HG02870 (cell line): Measurements from ENCODE around the gene DYNC2I2.
"Not testable (repeated sequence)": the region's sequence is repeated elsewhere in the genome, so short reads cannot be mapped to it uniquely, and the experiment has no call there.

Experiments used
- ATAC-seq: cut with Tn5 transposase; IDR thresholded peaks from one replicate; pipeline ENCODE4 v1.9.1; 2021; ENCODE audit warnings: mild to moderate bottlenecking, moderate library complexity; ENCODE audit not compliant: unreplicated experiment

Gene DYNC2I2

GRCh38 chr9:128687453-128687852 is 30.8 kb upstream of the DYNC2I2 start:
- no peak for ATAC-seq

DNA sequence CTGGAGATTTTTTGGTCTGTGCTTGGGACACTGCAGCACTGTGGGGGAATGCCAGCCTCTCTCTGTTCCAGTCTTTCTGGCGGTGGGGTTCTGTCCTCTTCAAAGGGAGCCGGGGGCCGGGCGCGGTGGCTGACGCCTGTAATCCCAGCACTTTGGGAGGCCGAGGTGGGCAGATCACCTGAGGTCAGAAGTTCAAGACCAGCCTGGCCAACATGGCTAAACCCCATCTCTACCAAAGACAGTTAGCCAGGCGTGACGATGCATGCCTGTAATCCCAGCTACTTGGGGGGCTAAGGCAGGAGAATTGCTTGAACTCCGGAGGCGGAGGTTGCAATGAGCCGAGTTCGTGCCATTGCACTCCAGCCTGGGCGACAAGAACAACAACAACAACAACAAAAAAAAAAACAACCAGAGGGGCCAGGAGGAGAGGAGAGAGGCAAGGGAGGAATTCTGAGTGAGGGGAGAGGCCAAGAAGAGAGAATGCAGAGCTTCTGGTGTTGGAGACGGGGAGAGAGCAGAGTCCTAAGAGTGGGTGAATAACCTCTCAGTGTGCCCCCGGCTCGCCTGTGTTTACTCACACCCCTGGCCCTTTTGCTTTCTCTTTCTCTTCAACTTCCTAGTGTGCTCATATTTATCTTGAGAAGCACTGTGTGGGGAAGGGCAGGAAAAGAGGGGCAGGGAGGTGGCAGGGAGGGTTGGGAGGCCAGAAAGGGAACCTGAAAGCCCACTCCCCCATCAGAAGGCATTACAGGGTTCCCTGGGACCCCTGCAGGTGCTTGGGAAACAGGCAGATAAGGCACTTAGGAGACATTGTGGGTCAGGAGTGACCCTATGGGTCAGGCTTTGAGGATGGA is 29.2 kb upstream of the DYNC2I2 start:
- no peak for ATAC-seq

DNA sequence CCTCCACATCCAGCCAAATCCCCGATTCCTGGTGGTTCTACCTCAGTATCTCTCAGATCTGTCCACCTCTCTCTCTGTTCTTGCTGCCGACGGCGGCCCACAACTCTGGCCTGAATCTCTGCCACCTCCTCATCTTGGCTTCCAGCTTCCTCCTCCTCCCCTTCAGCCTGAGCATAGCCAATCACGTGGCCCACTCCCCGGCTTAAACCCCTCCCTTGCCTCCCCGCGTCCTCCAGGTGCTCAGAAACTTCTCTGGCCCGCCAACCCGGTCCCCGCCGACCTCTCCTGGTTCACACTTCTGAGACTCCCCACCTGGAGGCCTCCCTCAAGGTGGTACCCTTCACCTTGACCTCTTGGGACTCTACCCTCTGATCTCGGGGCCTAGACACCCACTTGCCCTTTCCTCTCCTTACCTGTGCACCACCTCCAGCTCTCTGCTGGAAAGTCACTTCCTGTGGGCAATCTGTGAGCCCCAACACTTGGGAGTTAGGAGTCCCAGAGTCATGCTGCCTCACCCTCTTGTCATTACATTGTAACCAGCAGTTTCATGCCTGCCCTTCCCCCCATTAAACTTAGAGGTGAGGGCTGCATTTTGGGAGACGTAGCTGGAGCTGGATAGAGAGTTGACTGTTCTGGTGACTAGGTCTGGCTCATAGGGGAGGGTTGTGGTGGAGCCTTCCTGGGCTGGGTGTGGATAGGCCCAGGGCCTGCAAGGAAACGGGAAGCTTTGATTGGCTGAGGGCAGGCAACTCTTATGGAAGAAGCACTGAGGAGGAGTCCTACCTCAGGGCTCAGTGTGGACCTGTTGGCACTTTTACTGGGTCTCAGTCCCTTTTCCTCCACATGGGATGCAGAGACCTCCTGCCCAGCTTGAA is 27.9 kb upstream of the DYNC2I2 start:
- peak; percentile 27 for ATAC-seq

DNA sequence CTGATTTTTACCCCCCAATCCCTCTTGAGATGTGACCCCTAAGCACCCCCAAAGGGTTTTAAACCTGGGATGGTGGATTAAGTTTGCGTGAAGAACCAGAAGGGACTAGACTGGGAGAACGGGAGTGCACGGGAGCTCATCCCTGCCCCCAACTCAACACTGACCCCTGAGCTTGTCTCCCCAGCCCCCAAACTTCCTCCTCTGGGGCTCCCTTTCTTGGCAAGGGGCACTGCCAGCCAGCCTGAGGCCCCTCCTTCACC is 27.3 kb upstream of the DYNC2I2 start:
- no peak for ATAC-seq

- no peak for ATAC-seq
These were observed 26.9 kb upstream of the DYNC2I2 start for GRCh38 chr9:128683340-128684064.

- ATAC-seq, result no peak
These were observed 21.1 kb upstream of the DYNC2I2 start for GRCh38 chr9:128677794-128678193.

GRCh38 chr9:128675382-128675781 is 18.7 kb upstream of the DYNC2I2 start:
- no peak for ATAC-seq

- ATAC-seq, result no peak
These were observed 13.1 kb upstream of the DYNC2I2 start for GRCh38 chr9:128669786-128670185.

- ATAC-seq, result not testable (repeated sequence)
These were observed 9.9 kb upstream of the DYNC2I2 start for GRCh38 chr9:128666481-128666941.

- ATAC-seq, result no peak
These were observed 1.1 kb upstream of the DYNC2I2 start for GRCh38 chr9:128657796-128658195.

- no peak for ATAC-seq
These were observed 677 bp upstream of the DYNC2I2 start for GRCh38 chr9:128657344-128657704.

GRCh38 chr9:128654481-128654880 is 2.2 kb downstream of the DYNC2I2 start:
- no peak for ATAC-seq

- no peak for ATAC-seq
These were observed 2.7 kb downstream of the DYNC2I2 start for GRCh38 chr9:128653908-128654307.

GRCh38 chr9:128651798-128652197 is 4.8 kb downstream of the DYNC2I2 start:
- ATAC-seq, result no peak

DNA sequence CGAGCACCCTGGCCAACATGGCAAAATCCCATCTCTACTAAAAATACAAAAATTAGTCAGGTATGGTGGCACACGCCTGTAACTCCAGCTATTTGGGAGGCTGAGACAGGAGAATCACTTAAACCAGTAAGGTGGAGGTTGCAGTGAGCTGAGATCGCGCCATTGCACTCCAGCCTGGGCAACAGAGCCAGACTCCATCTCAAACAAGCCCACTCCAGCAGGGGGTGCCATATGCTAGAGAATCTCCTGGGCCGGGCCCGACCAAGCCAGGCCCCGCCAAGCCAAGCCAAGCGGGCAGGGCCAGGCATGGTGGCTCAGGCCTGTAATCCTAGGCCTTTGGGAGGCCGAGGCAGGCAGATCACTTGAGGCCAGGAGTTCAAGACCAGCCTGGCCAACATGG is 8.4 kb downstream of the DYNC2I2 start:
- not testable (repeated sequence) for ATAC-seq

GRCh38 chr9:128643519-128644300 is 12.9 kb downstream of the DYNC2I2 start:
- ATAC-seq, result no peak

GRCh38 chr9:128642675-128643245 is 13.9 kb downstream of the DYNC2I2 start:
- ATAC-seq, result no peak

DNA sequence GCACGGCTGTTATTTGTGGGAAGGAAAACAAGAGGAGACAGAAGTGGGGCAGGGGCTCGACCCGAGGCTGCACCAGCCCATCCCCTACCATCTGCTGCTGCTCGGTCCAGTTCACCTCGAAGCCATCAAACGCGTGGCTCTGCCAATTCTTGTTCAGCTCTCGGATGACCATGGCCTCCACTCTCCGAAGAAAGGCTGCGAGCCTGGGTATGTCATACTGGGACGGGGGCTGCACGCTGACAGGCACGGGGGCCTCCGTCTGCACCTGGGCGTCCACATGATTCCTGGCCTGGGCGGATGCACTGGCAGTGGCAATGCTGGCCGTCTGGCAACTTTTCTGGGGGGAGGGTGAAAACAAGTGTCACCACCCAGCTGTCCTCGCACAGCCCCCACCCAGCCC is 16.0 kb downstream of the DYNC2I2 start:
- no peak for ATAC-seq

DNA sequence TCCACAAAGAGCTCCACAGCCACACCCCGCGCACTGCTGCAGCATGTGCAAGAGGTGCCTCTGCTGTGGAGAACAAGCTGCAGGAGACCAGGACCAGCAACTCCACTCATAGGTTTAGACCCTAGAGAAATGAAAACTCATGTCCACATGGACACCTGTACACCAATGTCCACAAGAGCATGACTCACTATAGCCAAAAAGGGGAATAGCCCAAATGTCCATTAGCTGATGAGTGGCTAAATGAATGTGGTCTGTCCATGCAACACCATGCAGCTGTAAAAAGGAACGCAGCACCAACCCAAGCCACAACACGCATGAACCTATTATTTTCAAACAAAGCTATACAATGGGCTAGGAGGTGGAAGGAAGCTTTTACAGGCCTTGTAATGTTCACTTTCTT is 18.1 kb downstream of the DYNC2I2 start:
- no peak for ATAC-seq

GRCh38 chr9:128637656-128638055 is 19.0 kb downstream of the DYNC2I2 start:
- ATAC-seq, result no peak
